Mucosa of descending colon (tissue), 3 donors: ENCODE results near the gene BHLHE41. TPM values are rescaled to one million over a fixed set of nuclear protein-coding genes. Genes with fewer than 3 reads are reported as not detected.
A peak's percentile ranks its signal among the peaks of the same experiment; 100 is the strongest.

Experiments used
- ATAC-seq: fragments of 200-7000 bp; cut with Tn5 transposase; one replicate; pipeline ENCODE4 v1.9.1; 2020; ENCODE audit warnings: mild to moderate bottlenecking, moderate library complexity
- DNase-seq, 3 donors: peaks; one replicate each; pipeline ENCODE4 v3.0.0-alpha.2; 2020
- H3K36me3 ChIP-seq: fragments of 200-600 bp; one replicate; pipeline ENCODE4 v1.8.0; 2021; ENCODE audit warnings: low read depth, mild to moderate bottlenecking
- H3K4me1 ChIP-seq: fragments of 200-600 bp; one replicate; pipeline ENCODE4 v1.8.0; 2021; ENCODE audit warnings: low read depth, mild to moderate bottlenecking
- H3K4me3 ChIP-seq: fragments of 200-600 bp; one replicate; pipeline ENCODE4 v1.8.0; 2021; ENCODE audit warnings: mild to moderate bottlenecking
- H3K9me3 ChIP-seq: fragments of 200-600 bp; one replicate; pipeline ENCODE4 v1.8.0; 2021; ENCODE audit warnings: mild to moderate bottlenecking
- intact Hi-C, 2 donors: fragments of 100-400 bp; cut with DNase I in 1 of 2; cut with micrococcal nuclease in 1 of 2; formaldehyde crosslinking; loops; one replicate each; pipeline versions ENCODE4 v1.11.0 to v1.11.1; 2022; cut with DNase I, micrococcal nuclease
- total RNA-seq, 3 donors: library from RNA; stranded (reverse); fragmentation: NEBNext Ultra II Directional in 2 of 3; extraction: Animal tissue kit (Norgen Biotek cat#: 25700) in 2 of 3; gene quantifications; one replicate each; pipeline versions ENCODE4 v1.2.1 to v1.2.4, GENCODE V29; 2021 to 2023
- TF ChIP-seq, protein P1 (sequence below): fragments of 200-600 bp; IDR thresholded peaks from one replicate; pipeline ENCODE4 v1.8.0; 2022; ENCODE audit warnings: antibody characterized with exemption, mild to moderate bottlenecking
- donor health status: DM: no; HTN: no; CAD: no; lungs with moderate emphysema.
- donor health status: DM: no; HTN: no; CAD: no.
- donor health status: DM: no; HTN: yes; CAD: no.

BHLHE41 gene
- total RNA-seq, 3 donors from 2014 or later: 41.0 to 91.9 (median 43.0) TPM

DNA sequence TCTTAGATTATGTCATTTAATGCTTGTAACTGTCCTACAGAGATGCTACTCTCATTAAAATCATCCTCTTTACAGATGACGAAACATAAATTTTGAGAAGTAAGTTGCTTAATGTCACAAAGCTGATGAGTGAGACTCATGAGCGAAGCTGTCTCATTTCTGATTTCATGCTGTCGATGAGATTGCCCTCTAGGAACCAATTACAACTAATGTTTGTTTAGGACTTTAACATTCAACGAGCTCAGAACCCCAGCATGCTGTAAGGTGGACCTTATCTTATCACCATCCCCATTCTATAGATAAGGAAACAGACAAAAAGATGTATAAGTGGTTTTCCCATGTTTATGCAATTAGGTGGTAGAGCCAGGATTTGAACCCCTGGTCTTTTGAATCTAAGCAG lies 23.1 kb downstream of the BHLHE41 start:
- Histone ChIP-seq H3K4me1 (peaks cover 4% of the 10 kb centered on the region), H3K9me3 (no peaks in the 10 kb centered on the region), H3K36me3 (no peaks in the 10 kb centered on the region), H3K4me3 (no peak overlapping the region)
- DNase-seq (no peak), ATAC-seq (no peak)
- intact Hi-C loops: no loop called here
- TF ChIP-seq, protein P1, sequence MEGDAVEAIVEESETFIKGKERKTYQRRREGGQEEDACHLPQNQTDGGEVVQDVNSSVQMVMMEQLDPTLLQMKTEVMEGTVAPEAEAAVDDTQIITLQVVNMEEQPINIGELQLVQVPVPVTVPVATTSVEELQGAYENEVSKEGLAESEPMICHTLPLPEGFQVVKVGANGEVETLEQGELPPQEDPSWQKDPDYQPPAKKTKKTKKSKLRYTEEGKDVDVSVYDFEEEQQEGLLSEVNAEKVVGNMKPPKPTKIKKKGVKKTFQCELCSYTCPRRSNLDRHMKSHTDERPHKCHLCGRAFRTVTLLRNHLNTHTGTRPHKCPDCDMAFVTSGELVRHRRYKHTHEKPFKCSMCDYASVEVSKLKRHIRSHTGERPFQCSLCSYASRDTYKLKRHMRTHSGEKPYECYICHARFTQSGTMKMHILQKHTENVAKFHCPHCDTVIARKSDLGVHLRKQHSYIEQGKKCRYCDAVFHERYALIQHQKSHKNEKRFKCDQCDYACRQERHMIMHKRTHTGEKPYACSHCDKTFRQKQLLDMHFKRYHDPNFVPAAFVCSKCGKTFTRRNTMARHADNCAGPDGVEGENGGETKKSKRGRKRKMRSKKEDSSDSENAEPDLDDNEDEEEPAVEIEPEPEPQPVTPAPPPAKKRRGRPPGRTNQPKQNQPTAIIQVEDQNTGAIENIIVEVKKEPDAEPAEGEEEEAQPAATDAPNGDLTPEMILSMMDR: no peak

DNA sequence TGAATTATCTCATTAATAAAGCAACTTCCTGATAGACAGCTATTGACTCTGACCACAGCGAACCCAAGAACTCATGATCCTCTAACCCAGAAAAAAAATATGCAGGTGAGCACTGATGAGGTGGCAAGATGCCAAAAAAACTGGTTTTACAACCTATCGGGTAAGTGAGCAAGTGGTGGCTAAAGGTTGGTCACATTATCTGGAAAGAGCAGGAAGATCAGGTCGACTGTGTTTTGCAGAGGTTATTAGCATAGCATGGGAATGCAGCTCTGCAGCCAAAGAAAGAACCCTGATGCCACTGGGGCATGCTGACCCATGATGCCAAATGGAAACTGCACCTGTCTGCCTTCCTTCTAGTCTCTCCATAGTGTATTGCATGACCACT lies 23.5 kb downstream of the BHLHE41 start:
- DNase-seq: peak in 1 of 3 donors; percentile 86
- intact Hi-C loops: no loop called here
- H3K36me3 ChIP-seq: no peaks in the 10 kb centered on the region
- no peaks in the 10 kb centered on the region for H3K9me3 ChIP-seq
- ATAC-seq: peak; percentile 90
- TF ChIP-seq, protein P1: no peak
- no peak overlapping the region for H3K4me3 ChIP-seq
- peaks cover 4% of the 10 kb centered on the region for H3K4me1 ChIP-seq

DNA sequence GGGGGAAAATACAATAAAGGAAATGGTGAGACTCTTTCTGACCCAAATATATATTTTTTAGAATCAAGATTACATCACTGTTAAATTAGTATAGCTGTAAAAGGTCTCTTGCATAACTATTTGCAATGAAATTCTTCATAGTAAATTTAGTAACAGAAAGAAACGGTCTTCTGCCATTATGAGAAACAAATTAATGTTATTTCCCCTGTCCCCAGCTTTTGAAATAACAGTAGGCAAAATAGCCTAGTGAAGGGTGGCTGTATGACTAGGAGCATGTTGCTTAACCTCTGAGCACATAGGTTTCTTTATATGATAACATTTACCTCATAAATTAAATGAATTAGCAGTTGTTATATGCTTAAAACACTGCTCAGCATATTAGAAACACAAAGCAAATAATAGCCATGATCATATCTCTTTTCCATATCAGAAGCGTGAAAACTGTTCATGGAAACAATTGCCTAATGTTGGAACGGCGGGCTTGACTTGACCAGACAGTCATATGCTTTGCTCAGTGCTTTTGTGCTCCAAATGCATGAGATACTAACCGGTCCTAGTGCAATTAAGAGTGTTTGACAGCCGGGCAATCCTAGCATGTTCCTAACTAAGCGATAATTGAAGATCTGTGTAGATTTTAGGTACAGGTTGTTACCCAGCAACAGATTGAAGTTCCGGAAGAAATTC lies 24.0 kb downstream of the BHLHE41 start:
- Histone ChIP-seq H3K36me3 (no peaks in the 10 kb centered on the region), H3K4me3 (no peak overlapping the region), H3K4me1 (peaks cover 4% of the 10 kb centered on the region), H3K9me3 (no peaks in the 10 kb centered on the region)
- DNase-seq: no peak
- TF ChIP-seq, protein P1: no peak
- intact Hi-C loops: no loop called here
- no peak for ATAC-seq

DNA sequence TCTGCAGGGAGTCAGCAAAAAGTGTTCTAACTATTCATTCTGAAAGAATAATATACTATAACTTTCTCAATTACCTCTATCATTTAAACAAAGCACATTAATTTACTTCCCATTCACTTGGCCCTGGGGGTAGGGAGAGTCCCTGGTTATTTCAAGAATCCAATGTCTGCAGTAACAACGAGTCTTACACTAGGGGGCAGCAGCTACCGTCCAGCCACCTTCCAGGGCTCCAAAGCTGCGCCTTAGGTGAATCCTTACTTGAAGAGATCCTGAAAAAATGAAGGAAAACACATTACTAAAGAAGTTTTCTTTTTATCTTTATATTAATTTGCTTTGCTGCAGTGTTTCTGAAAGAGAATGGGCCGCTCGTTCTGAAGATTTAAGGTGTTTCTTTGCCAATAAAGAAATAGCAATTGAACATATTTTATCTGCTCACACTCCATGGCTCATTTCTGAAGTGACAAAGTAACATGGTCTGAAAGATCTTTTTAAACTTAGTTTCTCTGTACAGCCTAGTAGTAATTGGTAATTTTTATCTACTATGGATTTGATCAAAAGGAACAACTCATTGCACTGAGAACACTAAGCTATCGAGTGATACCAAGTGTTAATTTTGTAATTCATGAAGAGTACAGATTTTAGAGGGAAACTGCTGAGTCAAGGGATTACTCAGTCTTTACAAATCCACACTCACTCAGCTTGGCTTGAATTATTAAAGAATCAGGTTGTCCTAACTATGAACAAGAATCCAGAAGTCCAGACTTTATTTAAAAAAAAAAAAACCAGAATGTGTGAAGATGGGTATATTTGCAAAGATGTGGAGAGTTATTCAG lies 27.6 kb downstream of the BHLHE41 start:
- peaks cover 4% of the 10 kb centered on the region for H3K4me1 ChIP-seq

DNA sequence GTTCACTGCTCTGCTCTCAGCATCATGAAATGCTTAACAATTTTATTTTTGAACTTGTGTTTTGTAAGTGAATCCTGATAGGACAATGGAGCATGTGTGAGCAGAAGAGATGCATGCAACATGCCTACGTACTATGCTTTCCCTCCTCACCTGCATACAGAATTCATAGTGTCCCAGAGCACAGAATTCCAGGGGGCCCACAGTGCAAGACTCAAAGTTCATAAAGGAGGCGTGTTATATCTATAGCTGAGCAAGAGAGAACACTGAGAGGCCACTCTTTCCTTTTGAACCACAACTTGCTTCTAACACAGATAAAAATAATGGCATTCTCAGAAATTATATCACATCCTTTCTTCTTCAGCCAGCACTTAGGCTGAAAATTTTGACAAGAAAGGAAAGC lies 28.8 kb downstream of the BHLHE41 start:
- Histone ChIP-seq H3K4me1 (peaks cover under 1% of the 10 kb centered on the region), H3K36me3 (no peaks in the 10 kb centered on the region), H3K4me3 (no peak overlapping the region), H3K9me3 (no peaks in the 10 kb centered on the region)
- intact Hi-C loops: loop anchor here in 1 of 2 donors (5.0 to 10.0 kb wide), 2 partner anchors 326 to 559 kb away; no protein-coding TSS in a partner anchor
- TF ChIP-seq, protein P1: no peak
- no peak for ATAC-seq
- DNase-seq: no peak

More for the DNA sequence above, 27.6 kb downstream of the BHLHE41 start:
- peak in 2 of 3 donors; percentile 64 to 74 for DNase-seq
- ATAC-seq: peak; percentile 91
- intact Hi-C loops: loop anchor here in 1 of 2 donors (5.0 to 10.0 kb wide), 2 partner anchors 325 to 558 kb away; no protein-coding TSS in a partner anchor
- H3K4me3 ChIP-seq: no peak overlapping the region
- no peaks in the 10 kb centered on the region for H3K36me3 ChIP-seq
- no peaks in the 10 kb centered on the region for H3K9me3 ChIP-seq
- TF ChIP-seq, protein P1: peak; percentile 74
